Activated CD4-positive, alpha-beta T cell treated with anti-CD3 and anti-CD28 coated beads, Interleukin-2, amount 10 ng/mL, durations not matched to agents 24 days and 14 days (primary cell): Measurements from ENCODE around the gene DSTN. TPM values are rescaled to one million over a fixed set of nuclear protein-coding genes. Genes with fewer than 3 reads are reported as not detected.
"Not testable (repeated sequence)": the region's sequence is repeated elsewhere in the genome, so short reads cannot be mapped to it uniquely, and the experiment has no call there.

ENCODE experiments used
- DNase-seq: peaks from one replicate; pipeline ENCODE4 v3.0.0; 2022
- H3K27ac Mint-ChIP-seq: one replicate; pipeline ENCODE4 v1.8.0; 2022; ENCODE audit warnings: mild to moderate bottlenecking, mixed read lengths
- H3K27me3 Mint-ChIP-seq: one replicate; pipeline ENCODE4 v1.8.0; 2022; ENCODE audit warnings: mixed read lengths
- H3K36me3 Mint-ChIP-seq: one replicate; pipeline ENCODE4 v1.8.0; 2022; ENCODE audit warnings: low read depth, mild to moderate bottlenecking, mixed read lengths
- H3K4me1 Mint-ChIP-seq: one replicate; pipeline ENCODE4 v1.8.0; 2021; ENCODE audit warnings: mixed read lengths
- H3K4me3 Mint-ChIP-seq: one replicate; pipeline ENCODE4 v1.8.0; 2022; ENCODE audit warnings: mild to moderate bottlenecking, moderate library complexity, mixed read lengths
- H3K9me3 Mint-ChIP-seq: one replicate; pipeline ENCODE4 v1.8.0; 2021; ENCODE audit warnings: mixed read lengths
- intact Hi-C: fragments of 100-400 bp; cut with micrococcal nuclease; formaldehyde crosslinking; loops from one replicate; pipeline ENCODE4 v1.15.1; 2023
- total RNA-seq: library from RNA; stranded (reverse); gene quantifications from 2 replicates; pipeline ENCODE4 v1.2.3, GENCODE V29; 2022

Gene DSTN
- total RNA-seq, 1 donor from 2014 or later: 58.6 TPM

DNA sequence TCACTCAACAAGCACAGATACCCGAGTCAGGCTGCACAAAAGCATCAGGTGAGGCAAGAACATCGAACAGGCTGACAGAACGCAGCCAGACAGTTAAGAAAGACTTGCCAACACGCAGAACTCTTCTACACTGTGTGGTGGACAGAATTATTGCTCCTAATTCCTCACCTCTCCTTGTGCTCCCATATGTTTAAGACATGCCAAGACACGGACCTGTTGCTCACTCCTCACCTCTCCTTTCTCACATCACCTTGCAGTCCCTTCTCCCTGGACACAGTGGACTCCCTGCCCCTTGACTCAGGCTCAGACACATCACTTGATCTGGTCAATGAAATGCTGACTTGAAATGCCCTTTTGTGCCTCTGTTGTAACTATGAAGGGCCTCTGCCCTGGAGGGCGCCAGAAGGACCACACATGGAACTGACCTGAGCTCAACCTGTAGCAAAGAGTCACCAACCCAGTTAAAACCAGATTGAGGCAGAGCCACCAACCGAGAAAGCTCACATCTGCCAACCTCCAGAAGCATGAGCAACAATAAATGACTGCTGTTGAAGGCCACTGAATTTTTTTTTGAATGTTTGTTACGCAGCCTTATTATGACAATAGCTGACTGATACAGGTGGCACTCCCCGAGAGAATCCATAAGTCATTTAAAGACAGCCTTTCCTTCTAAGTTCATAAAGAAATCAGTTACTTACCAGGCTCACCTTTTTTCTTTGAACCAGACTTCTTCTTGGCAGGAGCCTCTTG lies 88.2 kb downstream of the DSTN start:
- DNase-seq: no peak
- H3K27me3 Mint-ChIP-seq: no peaks in the 10 kb centered on the region
- intact Hi-C loops: no loop called here
- H3K36me3 Mint-ChIP-seq: peaks cover 53% of the 10 kb centered on the region
- no peak overlapping the region for H3K27ac Mint-ChIP-seq
- H3K9me3 Mint-ChIP-seq: no peaks in the 10 kb centered on the region
- H3K4me1 Mint-ChIP-seq: peaks cover 24% of the 10 kb centered on the region
- H3K4me3 Mint-ChIP-seq: no peak overlapping the region

DNA sequence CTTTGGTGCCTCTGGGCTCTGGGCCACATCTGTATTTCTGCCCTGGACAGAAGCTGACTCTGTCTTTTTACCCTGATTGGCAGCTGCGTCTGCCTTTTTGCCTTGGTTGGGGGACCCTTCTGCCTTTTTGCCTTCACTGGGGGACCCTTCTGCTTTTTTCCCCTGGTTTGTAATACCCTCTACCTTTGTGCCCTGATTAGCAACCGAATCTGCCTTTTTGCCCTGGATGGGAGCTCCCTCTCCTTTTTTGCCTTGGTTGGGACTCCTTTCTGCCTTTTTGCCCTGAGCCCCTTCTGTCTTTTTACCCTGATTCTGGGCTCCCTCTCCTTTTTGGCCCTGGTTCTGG lies 88.7 kb downstream of the DSTN start:
- Mint-ChIP-seq H3K4me3 (no peak overlapping the region), H3K36me3 (peaks cover 53% of the 10 kb centered on the region), H3K27ac (no peak overlapping the region), H3K27me3 (no peaks in the 10 kb centered on the region), H3K9me3 (no peaks in the 10 kb centered on the region), H3K4me1 (peaks cover 27% of the 10 kb centered on the region)
- intact Hi-C loops: no loop called here
- no peak for DNase-seq

DNA sequence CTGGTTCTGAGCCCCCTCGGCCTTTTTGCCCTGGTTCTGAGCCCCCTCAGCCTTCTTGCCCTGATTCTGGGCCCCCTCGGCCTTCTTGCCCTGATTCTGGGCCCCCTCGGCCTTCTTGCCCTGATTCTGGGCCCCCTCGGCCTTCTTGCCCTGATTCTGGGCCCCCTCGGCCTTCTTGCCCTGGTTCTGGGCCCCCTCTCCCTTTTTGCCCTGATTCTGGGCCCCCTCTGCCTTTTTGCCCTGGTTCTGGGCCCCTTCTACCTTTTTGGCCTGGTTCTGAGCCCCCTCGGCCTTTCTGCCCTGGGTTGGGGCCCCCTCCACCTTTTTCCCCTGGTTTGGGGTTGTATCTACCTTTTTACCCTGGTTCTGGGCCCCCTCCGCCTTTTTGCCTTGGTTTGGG lies 89.5 kb downstream of the DSTN start:
- intact Hi-C loops, H3K27me3 Mint-ChIP-seq, H3K27ac Mint-ChIP-seq, H3K4me3 Mint-ChIP-seq, DNase-seq, H3K9me3 Mint-ChIP-seq: not testable (repeated sequence)
- Mint-ChIP-seq H3K4me1 (peaks cover 33% of the 10 kb centered on the region), H3K36me3 (peaks cover 50% of the 10 kb centered on the region)

Other genes starting within 250 kb of the DSTN start
- 0.33 and 0.43 TPM in 2 replicates for gene BFSP1, start 38.7 kb upstream of the DSTN start, total RNA-seq
- 47.5 and 49.9 TPM in 2 replicates for gene RRBP1, start 112.2 kb downstream of the DSTN start, total RNA-seq
- not detected in 2 replicates for gene BANF2, start 129.9 kb downstream of the DSTN start, total RNA-seq